Fibroblast of lung (primary cell): ENCODE data around the gene RNU11. TPM values are rescaled to one million over a fixed set of nuclear protein-coding genes. Genes with fewer than 3 reads are reported as not detected.

Source experiments
- DNase-seq, 2 donors: peaks; one replicate each; pipeline versions ENCODE4 v3.0.0 to v3.0.0-alpha.2; 2010; ENCODE audit warnings: low read depth in 2 of 2
- H2AFZ ChIP-seq: 2 replicates; pipeline ENCODE4 v1.5.1; 2012; ENCODE audit warnings: low read length, control low read depth, inconsistent platforms
- H3K27ac ChIP-seq: 2 replicates; pipeline ENCODE4 v1.5.1; 2011; ENCODE audit warnings: low read length, control low read depth; ENCODE audit not compliant: insufficient read depth
- H3K27me3 ChIP-seq: 2 replicates; pipeline ENCODE4 v1.5.1; 2011; ENCODE audit warnings: mild to moderate bottlenecking, low read length; ENCODE audit not compliant: control insufficient read depth, insufficient read depth
- H3K36me3 ChIP-seq: 2 replicates; pipeline ENCODE4 v1.5.1; 2011; ENCODE audit warnings: low read length; ENCODE audit not compliant: control insufficient read depth, insufficient read depth
- H3K4me1 ChIP-seq: 2 replicates; pipeline ENCODE4 v1.5.1; 2011; ENCODE audit warnings: low read length; ENCODE audit not compliant: control insufficient read depth, insufficient read depth; ENCODE audit errors: extremely low read depth
- H3K4me2 ChIP-seq: 2 replicates; pipeline ENCODE4 v1.5.1; 2011; ENCODE audit warnings: low read length, control low read depth; ENCODE audit not compliant: insufficient read depth; ENCODE audit errors: extremely low read depth
- H3K4me3 ChIP-seq, 4 experiments: fragments of 200-600 bp in 1 of 4; sonication (generic) in 1 of 4; replicated peaks in 1 of 4; 2 replicates each; pipeline ENCODE4 v1.5.1; 2011 to 2016; ENCODE audit warnings: low read length in 4 of 4, low read depth in 3 of 4, mild to moderate bottlenecking in 3 of 4, control low read depth in 2 of 4, inconsistent platforms in 1 of 4, mixed read lengths in 1 of 4; ENCODE audit not compliant: insufficient read depth in 1 of 4; ENCODE audit errors: control extremely low read depth in 1 of 4
- H3K79me2 ChIP-seq: 2 replicates; pipeline ENCODE4 v1.5.1; 2012; ENCODE audit warnings: mild to moderate bottlenecking, low read length, inconsistent platforms; ENCODE audit not compliant: control insufficient read depth, insufficient read depth
- H3K9ac ChIP-seq: 2 replicates; pipeline ENCODE4 v1.5.1; 2011; ENCODE audit warnings: mild to moderate bottlenecking, low read length, control low read depth; ENCODE audit not compliant: insufficient read depth
- H3K9me3 ChIP-seq: 2 replicates; pipeline ENCODE4 v1.5.1; 2012; ENCODE audit warnings: low read depth, low read length; ENCODE audit not compliant: control insufficient read depth, insufficient read depth
- H4K20me1 ChIP-seq: 2 replicates; pipeline ENCODE4 v1.5.1; 2011; ENCODE audit warnings: low read length; ENCODE audit not compliant: control insufficient read depth, insufficient read depth; ENCODE audit errors: extremely low read depth
- EZH2 ChIP-seq: IDR thresholded peaks from 2 replicates; pipeline ENCODE4 v1.5.1; 2012; ENCODE audit warnings: low read length, control low read depth, mild to moderate bottlenecking; ENCODE audit errors: missing control alignments
- polyA plus RNA-seq, 2 donors: library from polyadenylated mRNA; depleted of rRNA in 1 of 2; stranded (reverse) in 1 of 2; unstranded in 1 of 2; fragments of >200 nt; gene quantifications; 2 replicates each; pipeline ENCODE4 v1.2.1, GENCODE V29; 2011 to 2012; ENCODE audit warnings: missing spikeins in 1 of 2
- total RNA-seq: library from RNA; depleted of rRNA; stranded (reverse); fragments of >200 nt; gene quantifications from 2 replicates; pipeline ENCODE4 v1.2.1, GENCODE V29; 2014
- TF ChIP-seq, protein P1 (sequence below), 2 donors: IDR thresholded peaks in 1 of 2; conservative IDR thresholded peaks in 1 of 2; 1 replicate in 1 of 2; 2 replicates in 1 of 2; pipeline ENCODE4 v1.5.1; 2011 to 2012; ENCODE audit warnings: low read length in 2 of 2, control low read depth in 1 of 2, inconsistent platforms in 1 of 2, low read depth in 1 of 2, mild to moderate bottlenecking in 1 of 2

The RNU11 gene
- total and polyA plus RNA-seq, 2 donors (not counting 1 experiment from before 2014, with no cell fraction given), result not detected

- Histone ChIP-seq H3K4me1 (peaks cover 7% of the 10 kb centered on the region), H2AFZ (no peak overlapping the region), H4K20me1 (no peaks in the 10 kb centered on the region), H3K36me3 (peaks cover 7% of the 10 kb centered on the region), H3K9me3 (no peaks in the 10 kb centered on the region), H3K27ac (no peak overlapping the region), H3K4me2 (no peak overlapping the region), H3K27me3 (no peaks in the 10 kb centered on the region), H3K79me2 (no peaks in the 10 kb centered on the region), H3K4me3 (no peak overlapping the region), H3K9ac (no peak overlapping the region)
- DNase-seq, result no peak
- TF ChIP-seq, protein P1, sequence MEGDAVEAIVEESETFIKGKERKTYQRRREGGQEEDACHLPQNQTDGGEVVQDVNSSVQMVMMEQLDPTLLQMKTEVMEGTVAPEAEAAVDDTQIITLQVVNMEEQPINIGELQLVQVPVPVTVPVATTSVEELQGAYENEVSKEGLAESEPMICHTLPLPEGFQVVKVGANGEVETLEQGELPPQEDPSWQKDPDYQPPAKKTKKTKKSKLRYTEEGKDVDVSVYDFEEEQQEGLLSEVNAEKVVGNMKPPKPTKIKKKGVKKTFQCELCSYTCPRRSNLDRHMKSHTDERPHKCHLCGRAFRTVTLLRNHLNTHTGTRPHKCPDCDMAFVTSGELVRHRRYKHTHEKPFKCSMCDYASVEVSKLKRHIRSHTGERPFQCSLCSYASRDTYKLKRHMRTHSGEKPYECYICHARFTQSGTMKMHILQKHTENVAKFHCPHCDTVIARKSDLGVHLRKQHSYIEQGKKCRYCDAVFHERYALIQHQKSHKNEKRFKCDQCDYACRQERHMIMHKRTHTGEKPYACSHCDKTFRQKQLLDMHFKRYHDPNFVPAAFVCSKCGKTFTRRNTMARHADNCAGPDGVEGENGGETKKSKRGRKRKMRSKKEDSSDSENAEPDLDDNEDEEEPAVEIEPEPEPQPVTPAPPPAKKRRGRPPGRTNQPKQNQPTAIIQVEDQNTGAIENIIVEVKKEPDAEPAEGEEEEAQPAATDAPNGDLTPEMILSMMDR (conservative IDR thresholded peaks at IDR 0.05 in 1 of 2, IDR thresholded peaks at IDR 0.05 in 1 of 2; ENCODE audit: low read depth in 1 of 2, low read length in 2 of 2), result no peak
- no peak for TF ChIP-seq EZH2
Observed at GRCh38 chr1:28604411-28604810, 44.0 kb upstream of the RNU11 start.

DNA sequence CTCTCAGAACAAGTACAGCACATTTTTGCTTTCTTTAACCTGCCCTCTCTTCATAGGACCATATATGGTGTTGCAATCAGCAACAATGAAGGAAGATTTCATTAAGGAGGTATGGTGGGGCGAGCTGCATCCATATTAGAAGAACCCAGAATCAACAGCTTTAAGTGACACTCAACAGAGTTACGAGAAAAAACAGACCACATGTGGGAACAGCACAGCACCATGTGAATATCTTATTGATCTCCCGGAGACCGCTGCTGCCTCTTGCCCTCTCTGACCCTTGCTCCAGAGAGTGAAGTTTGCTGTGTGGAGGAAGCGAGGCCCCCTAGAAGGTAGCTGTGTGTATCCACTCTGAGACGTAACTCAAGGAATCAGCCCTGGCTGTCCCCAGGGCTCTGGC, 43.4 kb upstream of the RNU11 start:
- H3K36me3 ChIP-seq, result peaks cover 7% of the 10 kb centered on the region
- no peak overlapping the region for H3K4me2 ChIP-seq
- H3K4me3 ChIP-seq, result no peak overlapping the region
- no peak overlapping the region for H3K9ac ChIP-seq
- TF ChIP-seq, protein P1 (conservative IDR thresholded peaks at IDR 0.05 in 1 of 2, IDR thresholded peaks at IDR 0.05 in 1 of 2; ENCODE audit: low read depth in 1 of 2, low read length in 2 of 2), result no peak
- no peak for TF ChIP-seq EZH2
- H2AFZ ChIP-seq, result no peak overlapping the region
- H4K20me1 ChIP-seq, result no peaks in the 10 kb centered on the region
- no peak overlapping the region for H3K27ac ChIP-seq
- peaks cover 7% of the 10 kb centered on the region for H3K4me1 ChIP-seq
- no peaks in the 10 kb centered on the region for H3K9me3 ChIP-seq
- no peaks in the 10 kb centered on the region for H3K27me3 ChIP-seq
- DNase-seq, result no peak
- no peaks in the 10 kb centered on the region for H3K79me2 ChIP-seq

DNA sequence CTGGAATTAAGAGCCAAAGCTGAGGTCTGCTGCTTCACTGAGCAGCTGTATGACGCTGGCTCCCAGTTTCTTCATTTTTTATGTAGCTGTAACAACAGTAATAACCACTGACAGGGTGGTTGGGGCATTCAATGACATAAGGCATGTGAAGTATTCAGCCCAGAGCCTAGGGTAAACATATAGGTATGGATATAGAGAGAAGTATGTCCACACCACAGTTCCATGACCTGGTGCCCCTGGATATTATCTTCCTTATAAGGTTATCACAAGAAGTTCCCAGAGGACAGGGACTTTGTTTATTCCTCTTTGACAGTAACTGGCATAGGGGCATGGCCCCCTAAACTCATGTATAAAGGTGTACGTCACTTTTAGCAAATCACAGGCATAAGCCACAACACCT, 41.6 kb upstream of the RNU11 start:
- Histone ChIP-seq H3K9me3 (no peaks in the 10 kb centered on the region), H2AFZ (no peak overlapping the region), H3K4me2 (no peak overlapping the region), H3K36me3 (peaks cover 11% of the 10 kb centered on the region), H3K9ac (no peak overlapping the region), H3K27me3 (no peaks in the 10 kb centered on the region), H3K4me3 (no peak overlapping the region), H3K79me2 (no peaks in the 10 kb centered on the region), H3K4me1 (peaks cover 7% of the 10 kb centered on the region), H3K27ac (no peak overlapping the region), H4K20me1 (no peaks in the 10 kb centered on the region)
- DNase-seq, result no peak
- no peak for TF ChIP-seq EZH2
- TF ChIP-seq, protein P1 (conservative IDR thresholded peaks at IDR 0.05 in 1 of 2, IDR thresholded peaks at IDR 0.05 in 1 of 2; ENCODE audit: low read depth in 1 of 2, low read length in 2 of 2), result no peak
